ENCODE measurements around the gene SCTR. TPM values are rescaled to one million over a fixed set of nuclear protein-coding genes. Genes with fewer than 3 reads are reported as not detected.

Gene SCTR
- total RNA-seq, 1 experiment from 2014 or later, result not detected

DNA sequence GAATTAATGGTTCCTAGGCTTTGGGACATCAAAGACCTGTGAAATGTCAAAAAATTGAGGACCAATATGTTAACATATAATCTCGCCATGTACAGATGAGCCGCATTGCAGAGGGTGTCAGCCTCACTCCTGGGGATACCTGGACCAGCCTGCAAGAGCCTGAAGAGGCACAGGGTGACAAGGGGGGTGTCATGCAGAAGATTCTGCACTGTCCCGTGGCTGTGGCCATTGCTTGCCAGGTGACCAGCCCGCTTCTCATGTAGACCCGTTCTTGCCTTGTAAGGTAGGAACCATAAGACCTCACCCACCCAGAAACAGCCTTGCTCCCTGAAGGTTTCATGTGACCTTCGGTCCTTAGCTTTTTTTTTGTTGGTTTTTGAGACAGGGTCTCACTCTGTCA is 55.2 kb downstream of the SCTR start:
- Histone ChIP-seq H3F3A (ENCODE audit: low read length, unreplicated experiment) (no peaks in the 10 kb centered on the region), H2AFZ (ENCODE audit: low read length) (no peak overlapping the region), H3K9ac (ENCODE audit: low read length) (no peak overlapping the region), H3K36me3 (ENCODE audit: low read depth, low read length) (no peaks in the 10 kb centered on the region), H3K4me1 (ENCODE audit: insufficient read depth, low read length) (no peaks in the 10 kb centered on the region), H3K27ac (ENCODE audit: low read length) (no peak overlapping the region), H3K9me3 (ENCODE audit: low read length) (no peaks in the 10 kb centered on the region), H3K4me3 (ENCODE audit: low read length) (no peak overlapping the region), H3K79me2 (ENCODE audit: low read length) (no peaks in the 10 kb centered on the region), H4K20me1 (ENCODE audit: low read length) (no peaks in the 10 kb centered on the region), H3K4me2 (ENCODE audit: low read length) (no peak overlapping the region), H3K9me2 (replicated peaks; ENCODE audit: low read length) (no peaks in the 10 kb centered on the region), H3K27me3 (ENCODE audit: low read length) (no peaks in the 10 kb centered on the region)
- intact Hi-C loops (cut with micrococcal nuclease), result no loop called here
- TF ChIP-seq, protein P1, sequence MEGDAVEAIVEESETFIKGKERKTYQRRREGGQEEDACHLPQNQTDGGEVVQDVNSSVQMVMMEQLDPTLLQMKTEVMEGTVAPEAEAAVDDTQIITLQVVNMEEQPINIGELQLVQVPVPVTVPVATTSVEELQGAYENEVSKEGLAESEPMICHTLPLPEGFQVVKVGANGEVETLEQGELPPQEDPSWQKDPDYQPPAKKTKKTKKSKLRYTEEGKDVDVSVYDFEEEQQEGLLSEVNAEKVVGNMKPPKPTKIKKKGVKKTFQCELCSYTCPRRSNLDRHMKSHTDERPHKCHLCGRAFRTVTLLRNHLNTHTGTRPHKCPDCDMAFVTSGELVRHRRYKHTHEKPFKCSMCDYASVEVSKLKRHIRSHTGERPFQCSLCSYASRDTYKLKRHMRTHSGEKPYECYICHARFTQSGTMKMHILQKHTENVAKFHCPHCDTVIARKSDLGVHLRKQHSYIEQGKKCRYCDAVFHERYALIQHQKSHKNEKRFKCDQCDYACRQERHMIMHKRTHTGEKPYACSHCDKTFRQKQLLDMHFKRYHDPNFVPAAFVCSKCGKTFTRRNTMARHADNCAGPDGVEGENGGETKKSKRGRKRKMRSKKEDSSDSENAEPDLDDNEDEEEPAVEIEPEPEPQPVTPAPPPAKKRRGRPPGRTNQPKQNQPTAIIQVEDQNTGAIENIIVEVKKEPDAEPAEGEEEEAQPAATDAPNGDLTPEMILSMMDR (conservative IDR thresholded peaks at IDR 0.05; ENCODE audit: low read depth, low read length), result no peak
- TF ChIP-seq EZH2phosphoT487 (IDR thresholded peaks at IDR 0.05; ENCODE audit: borderline replicate concordance, low read length) (no peak), EZH2 (IDR thresholded peaks at IDR 0.05; ENCODE audit: low read length, unreplicated experiment) (no peak)
- DNase-seq (no peak), ATAC-seq (no peak)
- BruUV-seq (replicated peaks), result no TSS peak
- CTCF ChIA-PET, result no interaction called here
- POLR2A ChIA-PET (ENCODE audit: unreplicated experiment), result no interaction called here

DNA sequence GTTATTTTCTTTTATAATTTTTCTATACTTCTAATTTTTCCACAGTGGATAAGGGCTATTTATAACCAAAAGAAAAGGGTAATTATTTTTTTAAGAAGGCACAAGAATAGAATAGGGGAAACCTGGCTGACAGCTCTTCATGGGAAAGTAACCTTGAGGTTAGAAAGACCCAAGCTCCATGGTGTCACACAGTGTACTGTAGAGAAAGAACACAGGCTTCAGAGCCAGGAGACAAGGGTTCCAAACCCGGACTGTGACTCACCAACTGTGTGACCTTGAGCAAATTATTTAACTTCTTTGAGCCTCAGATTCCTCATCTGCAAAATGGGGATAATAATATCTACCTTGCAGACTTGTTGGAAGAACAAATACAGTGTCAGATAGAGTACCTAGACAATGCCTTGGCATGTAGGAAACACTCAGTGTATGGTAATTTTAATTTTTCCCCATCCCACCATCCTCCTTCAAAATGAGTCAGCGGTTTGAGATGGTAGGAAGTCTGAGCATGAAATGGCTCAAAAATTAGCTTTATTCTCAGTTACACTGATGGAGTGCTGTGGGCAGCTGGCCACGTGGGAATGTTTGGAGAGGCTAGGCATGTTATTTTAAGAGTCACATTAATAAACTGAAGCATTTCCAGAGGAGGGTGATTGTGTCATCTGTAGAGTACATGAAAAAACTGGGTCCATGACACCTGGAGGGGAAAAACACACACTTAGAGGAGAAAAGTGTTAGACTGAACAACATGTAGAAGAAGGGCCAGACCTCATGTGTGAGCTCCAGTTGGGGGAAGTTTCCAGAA is 55.9 kb downstream of the SCTR start:
- H3K79me2 ChIP-seq (ENCODE audit: low read length), result no peaks in the 10 kb centered on the region
- POLR2A ChIA-PET (ENCODE audit: unreplicated experiment), result no interaction called here
- H3K4me1 ChIP-seq (ENCODE audit: insufficient read depth, low read length), result peaks cover 6% of the 10 kb centered on the region
- intact Hi-C loops (cut with micrococcal nuclease), result no loop called here
- no peak overlapping the region for H3K27ac ChIP-seq (ENCODE audit: low read length)
- no peak overlapping the region for H2AFZ ChIP-seq (ENCODE audit: low read length)
- H3K9me2 ChIP-seq (replicated peaks; ENCODE audit: low read length), result no peaks in the 10 kb centered on the region
- no TSS peak for BruUV-seq (replicated peaks)
- DNase-seq (no peak), ATAC-seq (no peak)
- no peaks in the 10 kb centered on the region for H3K9me3 ChIP-seq (ENCODE audit: low read length)
- no peak overlapping the region for H3K4me2 ChIP-seq (ENCODE audit: low read length)
- CTCF ChIA-PET, result no interaction called here
- H3K4me3 ChIP-seq (ENCODE audit: low read length), result no peak overlapping the region
- TF ChIP-seq, protein P1 (conservative IDR thresholded peaks at IDR 0.05; ENCODE audit: low read depth, low read length), result no peak
- TF ChIP-seq EZH2 (IDR thresholded peaks at IDR 0.05; ENCODE audit: low read length, unreplicated experiment), result no peak
- no peak for TF ChIP-seq EZH2phosphoT487 (IDR thresholded peaks at IDR 0.05; ENCODE audit: borderline replicate concordance, low read length)
- no peaks in the 10 kb centered on the region for H3K36me3 ChIP-seq (ENCODE audit: low read depth, low read length)
- no peak overlapping the region for H3K9ac ChIP-seq (ENCODE audit: low read length)
- H3F3A ChIP-seq (ENCODE audit: low read length, unreplicated experiment), result no peaks in the 10 kb centered on the region
- H3K27me3 ChIP-seq (ENCODE audit: low read length), result no peaks in the 10 kb centered on the region
- H4K20me1 ChIP-seq (ENCODE audit: low read length), result no peaks in the 10 kb centered on the region

DNA sequence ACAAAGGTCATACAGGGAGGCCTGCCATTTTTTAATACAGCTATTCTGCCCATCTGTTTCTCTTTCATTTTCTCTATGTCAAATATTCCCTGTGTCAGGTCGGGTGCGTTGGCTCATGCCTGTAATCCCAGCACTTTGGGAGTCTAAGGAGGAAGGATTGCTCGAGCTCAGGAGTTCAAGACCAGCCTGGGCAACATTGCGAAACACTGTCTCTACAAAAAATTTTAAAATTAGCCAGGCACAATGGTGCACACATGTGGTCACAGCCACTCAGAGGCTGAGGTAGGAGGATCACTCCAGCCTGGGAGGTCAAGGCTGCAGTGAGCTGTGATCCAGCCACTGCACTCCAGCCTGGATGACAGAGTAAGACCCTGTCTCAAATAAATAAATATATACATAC is 57.9 kb downstream of the SCTR start:
- H3K79me2 ChIP-seq (ENCODE audit: low read length), result no peaks in the 10 kb centered on the region
- H3K27me3 ChIP-seq (ENCODE audit: low read length), result no peaks in the 10 kb centered on the region
- peaks cover 10% of the 10 kb centered on the region for H3K4me1 ChIP-seq (ENCODE audit: insufficient read depth, low read length)
- H3K9me2 ChIP-seq (replicated peaks; ENCODE audit: low read length), result no peaks in the 10 kb centered on the region
- intact Hi-C loops (cut with micrococcal nuclease), result no loop called here
- no peak overlapping the region for H3K9ac ChIP-seq (ENCODE audit: low read length)
- no peak overlapping the region for H3K4me2 ChIP-seq (ENCODE audit: low read length)
- H3K27ac ChIP-seq (ENCODE audit: low read length), result no peak overlapping the region
- H4K20me1 ChIP-seq (ENCODE audit: low read length), result no peaks in the 10 kb centered on the region
- no peak for ATAC-seq
- no peak overlapping the region for H2AFZ ChIP-seq (ENCODE audit: low read length)
- no TSS peak for BruUV-seq (replicated peaks)
- TF ChIP-seq, protein P1 (conservative IDR thresholded peaks at IDR 0.05; ENCODE audit: low read depth, low read length), result no peak
- no peak for TF ChIP-seq EZH2 (IDR thresholded peaks at IDR 0.05; ENCODE audit: low read length, unreplicated experiment)
- no peak for TF ChIP-seq EZH2phosphoT487 (IDR thresholded peaks at IDR 0.05; ENCODE audit: borderline replicate concordance, low read length)
- ChIA-PET CTCF (no interaction called here), POLR2A (ENCODE audit: unreplicated experiment) (no interaction called here)
- no peak for DNase-seq
- no peaks in the 10 kb centered on the region for H3K36me3 ChIP-seq (ENCODE audit: low read depth, low read length)
- no peaks in the 10 kb centered on the region for H3F3A ChIP-seq (ENCODE audit: low read length, unreplicated experiment)
- no peaks in the 10 kb centered on the region for H3K9me3 ChIP-seq (ENCODE audit: low read length)
- H3K4me3 ChIP-seq (ENCODE audit: low read length), result no peak overlapping the region
